GM12872 (cell line): ENCODE measurements around the gene STX12.

Source experiments
- TF ChIP-seq, protein P1 (sequence below): IDR thresholded peaks from 3 replicates; pipeline ENCODE4 v1.5.1; 2011; ENCODE audit warnings: low read depth, mild to moderate bottlenecking, low read length, moderate library complexity; ENCODE audit not compliant: insufficient read depth

Gene STX12

DNA sequence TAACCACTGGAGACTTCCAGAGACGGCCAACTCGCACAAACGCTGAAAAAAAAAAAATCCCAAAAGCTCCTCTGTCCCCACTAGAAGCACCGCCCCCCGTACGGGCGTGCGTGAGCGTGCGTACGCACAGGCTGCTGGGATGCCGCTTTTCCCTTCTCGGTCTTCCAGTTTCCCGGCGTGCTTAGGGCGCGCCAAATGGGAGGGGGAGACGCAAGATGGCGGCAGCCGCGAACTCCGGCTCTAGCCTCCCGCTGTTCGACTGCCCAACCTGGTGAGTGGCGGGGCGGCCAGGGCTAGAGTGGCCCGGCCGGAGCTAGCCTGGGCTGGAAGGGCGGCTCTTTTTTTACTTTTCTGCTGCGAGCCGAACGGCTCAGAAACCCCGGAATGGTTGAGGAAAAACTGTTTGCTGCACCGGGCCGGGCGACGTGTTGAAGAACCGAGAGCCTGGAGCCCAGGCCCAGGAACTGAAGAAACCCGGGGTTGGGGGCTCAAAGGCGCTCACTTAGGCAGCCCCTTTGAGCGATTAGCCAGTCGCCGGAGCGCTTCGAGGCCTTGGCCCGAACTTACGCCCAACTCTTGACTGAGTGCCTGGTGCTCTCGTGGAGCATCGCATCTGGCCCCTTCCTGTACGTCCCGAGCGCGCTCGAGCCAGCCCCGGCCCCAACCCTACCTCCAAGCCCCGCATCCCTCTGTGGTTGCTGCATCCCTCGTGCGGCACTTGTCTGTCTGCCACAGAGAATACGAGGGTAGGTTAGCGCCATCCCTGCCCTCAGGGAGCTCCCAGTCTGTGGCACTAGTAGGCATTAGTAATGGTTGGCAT, 57.8 kb downstream of the STX12 start, which contains the start of gene PPP1R8:
Gene PPP1R8 (plus strand): TSS at position 162 of the 820 bp plus-strand sequence. CDS start 54 bp downstream, at position 216.
- TF ChIP-seq, protein P1, sequence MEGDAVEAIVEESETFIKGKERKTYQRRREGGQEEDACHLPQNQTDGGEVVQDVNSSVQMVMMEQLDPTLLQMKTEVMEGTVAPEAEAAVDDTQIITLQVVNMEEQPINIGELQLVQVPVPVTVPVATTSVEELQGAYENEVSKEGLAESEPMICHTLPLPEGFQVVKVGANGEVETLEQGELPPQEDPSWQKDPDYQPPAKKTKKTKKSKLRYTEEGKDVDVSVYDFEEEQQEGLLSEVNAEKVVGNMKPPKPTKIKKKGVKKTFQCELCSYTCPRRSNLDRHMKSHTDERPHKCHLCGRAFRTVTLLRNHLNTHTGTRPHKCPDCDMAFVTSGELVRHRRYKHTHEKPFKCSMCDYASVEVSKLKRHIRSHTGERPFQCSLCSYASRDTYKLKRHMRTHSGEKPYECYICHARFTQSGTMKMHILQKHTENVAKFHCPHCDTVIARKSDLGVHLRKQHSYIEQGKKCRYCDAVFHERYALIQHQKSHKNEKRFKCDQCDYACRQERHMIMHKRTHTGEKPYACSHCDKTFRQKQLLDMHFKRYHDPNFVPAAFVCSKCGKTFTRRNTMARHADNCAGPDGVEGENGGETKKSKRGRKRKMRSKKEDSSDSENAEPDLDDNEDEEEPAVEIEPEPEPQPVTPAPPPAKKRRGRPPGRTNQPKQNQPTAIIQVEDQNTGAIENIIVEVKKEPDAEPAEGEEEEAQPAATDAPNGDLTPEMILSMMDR, result no peak

DNA sequence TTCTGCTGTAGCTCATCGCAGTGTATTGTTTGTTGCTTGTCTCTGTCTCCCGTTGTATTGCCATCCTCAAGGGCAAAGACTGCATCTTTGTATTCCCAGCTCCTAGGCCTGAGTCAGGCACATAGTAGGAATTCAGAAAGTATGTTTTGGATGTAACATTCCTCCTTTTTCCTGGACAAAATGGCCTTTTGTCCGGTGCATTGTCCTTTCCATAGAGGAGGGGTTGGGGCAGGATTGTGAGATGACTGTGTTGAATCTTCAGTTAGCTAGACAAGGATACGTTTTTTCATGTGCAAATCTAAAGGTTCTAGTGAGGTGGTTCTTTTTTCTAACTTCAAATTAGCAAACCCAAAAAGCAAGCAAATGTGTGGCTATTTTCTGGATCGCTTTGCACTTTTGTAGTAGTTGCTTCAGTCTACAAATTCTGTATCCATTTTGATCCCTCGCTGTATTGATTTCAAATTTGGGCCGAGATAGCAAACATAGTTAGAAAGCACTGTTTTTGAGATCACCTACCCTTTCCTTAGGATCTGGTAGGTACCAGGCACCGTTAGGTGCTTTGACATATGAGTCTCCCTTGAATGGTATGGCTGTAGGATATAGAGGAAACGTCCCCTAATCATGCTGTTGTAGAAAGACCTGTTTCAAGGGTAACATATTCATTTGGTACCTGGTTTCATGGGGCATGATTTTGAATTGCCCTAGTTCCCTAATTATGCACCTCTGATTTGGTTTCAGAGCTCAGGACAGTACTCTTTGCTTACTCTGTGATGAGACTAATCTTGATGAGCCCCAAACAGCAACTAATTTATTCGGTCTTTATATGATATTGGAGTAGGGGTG, 58.8 kb downstream of the STX12 start:
- TF ChIP-seq, protein P1, result no peak

DNA sequence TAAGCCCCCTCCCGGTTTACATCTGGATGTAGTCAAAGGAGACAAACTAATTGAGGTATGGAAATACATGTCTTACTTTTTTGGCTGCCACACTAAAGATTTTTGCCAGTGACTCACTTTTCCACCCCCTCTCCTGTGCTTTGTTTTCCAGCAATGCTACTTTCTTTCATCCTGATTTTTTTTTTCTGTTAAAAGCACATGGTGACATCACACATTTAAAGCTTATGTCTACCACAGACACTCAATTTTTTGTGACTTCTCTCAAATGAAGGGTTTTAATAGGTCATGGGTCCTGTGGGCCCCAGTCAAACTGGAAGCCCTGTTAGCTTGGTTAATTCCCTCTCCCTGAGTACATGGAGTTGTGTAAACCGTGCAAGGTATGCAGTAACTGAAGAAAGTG, 59.7 kb downstream of the STX12 start:
- TF ChIP-seq, protein P1, result no peak

DNA sequence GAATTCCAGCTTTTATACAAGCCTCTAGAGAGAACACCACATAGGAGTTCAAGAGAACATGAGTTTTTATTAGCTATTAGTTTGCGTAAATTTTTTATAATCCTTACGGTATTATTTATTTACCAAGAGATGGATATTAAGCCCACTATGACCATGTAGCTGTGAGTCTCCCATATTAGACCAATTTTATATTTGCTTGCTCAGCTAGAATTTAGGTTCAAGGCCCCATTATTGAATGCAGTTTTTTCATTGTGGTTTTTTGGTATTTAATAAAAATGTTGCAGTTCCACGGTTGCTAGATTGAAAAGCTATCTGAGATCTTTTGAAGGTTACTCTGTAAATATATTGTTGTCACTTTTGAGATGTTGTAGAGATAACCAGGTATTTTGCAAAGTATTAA, 60.5 kb downstream of the STX12 start:
- TF ChIP-seq, protein P1, result no peak

DNA sequence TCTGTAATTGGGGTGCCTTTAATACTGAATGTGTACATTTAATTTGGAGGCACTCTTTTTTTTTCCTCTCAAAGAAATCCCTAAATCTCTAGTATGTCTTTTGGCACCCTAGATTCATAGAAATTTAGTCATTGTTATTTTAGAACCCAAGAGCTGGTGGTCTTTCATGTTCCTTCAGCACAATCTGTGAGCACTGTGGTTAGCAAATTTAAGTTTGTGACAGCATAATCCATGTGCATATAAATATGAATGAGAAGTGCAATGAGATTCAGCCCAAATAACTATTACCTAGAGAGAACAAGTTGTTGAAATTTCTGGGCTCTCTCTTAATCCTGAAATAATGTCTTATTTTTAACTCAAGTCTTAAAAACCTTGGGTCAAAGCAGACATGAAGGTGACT, 62.0 kb downstream of the STX12 start:
- TF ChIP-seq, protein P1, result no peak

DNA sequence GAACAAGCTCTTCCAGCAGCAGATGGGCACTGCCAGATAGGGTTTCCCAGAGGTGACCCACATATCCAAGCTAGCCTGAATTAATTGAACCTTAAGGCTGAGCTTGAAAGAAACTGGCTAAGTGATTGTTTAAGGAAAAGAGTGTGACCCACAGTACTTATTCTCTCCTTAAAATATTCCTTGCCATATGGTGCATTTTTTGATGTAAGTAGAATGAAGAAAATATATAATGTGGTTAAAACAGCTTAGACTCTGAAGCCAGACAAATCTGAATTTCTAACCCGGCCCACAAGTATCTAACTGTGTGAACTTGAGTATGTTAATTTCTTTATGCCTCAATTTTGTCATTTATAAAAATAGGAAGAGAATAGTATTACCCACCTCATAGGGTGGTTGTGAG, 62.5 kb downstream of the STX12 start:
- TF ChIP-seq, protein P1, result no peak

DNA sequence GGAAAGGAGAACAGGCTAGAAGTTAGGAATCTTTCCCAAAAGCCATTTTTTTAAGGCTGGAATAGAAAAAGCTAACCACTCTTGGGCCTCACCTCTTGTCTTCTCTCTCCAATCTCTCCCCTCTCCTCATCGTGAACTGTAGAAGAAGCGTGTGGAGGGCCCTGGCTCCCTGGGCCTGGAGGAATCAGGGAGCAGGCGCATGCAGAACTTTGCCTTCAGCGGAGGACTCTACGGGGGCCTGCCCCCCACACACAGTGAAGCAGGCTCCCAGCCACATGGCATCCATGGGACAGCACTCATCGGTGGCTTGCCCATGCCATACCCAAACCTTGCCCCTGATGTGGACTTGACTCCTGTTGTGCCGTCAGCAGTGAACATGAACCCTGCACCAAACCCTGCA, 76.9 kb downstream of the STX12 start:
- TF ChIP-seq, protein P1, result no peak
